Sigmoid colon (tissue), 7 donors: ENCODE results near the gene STIP1. TPM values are rescaled to one million over a fixed set of nuclear protein-coding genes. Genes with fewer than 3 reads are reported as not detected.

Experiments
- DNase-seq: peaks from one replicate; pipeline ENCODE4 v3.0.0-alpha.2; 2019
- H3K27ac ChIP-seq, 4 donors: fragments of 200-600 bp; sonication (generic); one replicate each; pipeline ENCODE4 v1.5.1; 2016 to 2019; ENCODE audit warnings: mild to moderate bottlenecking in 1 of 4
- H3K27me3 ChIP-seq, 3 donors: fragments of 200-600 bp; sonication (generic); one replicate each; pipeline ENCODE4 v1.5.1; 2019; ENCODE audit warnings: mild to moderate bottlenecking in 1 of 3
- H3K36me3 ChIP-seq, 4 donors: fragments of 200-600 bp; sonication (generic); one replicate each; pipeline ENCODE4 v1.5.1; 2016 to 2019
- H3K4me1 ChIP-seq, 4 donors: fragments of 200-600 bp; sonication (generic); one replicate each; pipeline ENCODE4 v1.5.1; 2017 to 2019
- H3K4me3 ChIP-seq, 4 donors: fragments of 200-600 bp; sonication (generic); one replicate each; pipeline ENCODE4 v1.5.1; 2017 to 2019; ENCODE audit warnings: mild to moderate bottlenecking in 2 of 4, moderate library complexity in 1 of 4
- H3K9me3 ChIP-seq, 4 donors: fragments of 200-600 bp in 3 of 4; sonication (generic) in 3 of 4; one replicate each; pipeline versions ENCODE4 v1.5.1 to v1.6.1; 2013 to 2019
- CTCF ChIP-seq, 4 experiments: fragments of 450-650 bp in 3 of 4; fragments of 200-600 bp in 1 of 4; IDR thresholded peaks; one replicate each; pipeline ENCODE4 v1.5.1; 2016 to 2019; ENCODE audit warnings: antibody characterized with exemption in 4 of 4, mild to moderate bottlenecking in 3 of 4, moderate library complexity in 2 of 4
- EP300 ChIP-seq, 4 donors: sonication (generic); formaldehyde crosslinking; IDR thresholded peaks; one replicate each; pipeline ENCODE4 v1.6.1; 2017; ENCODE audit warnings: antibody characterized with exemption in 4 of 4
- POLR2A ChIP-seq, 2 donors: fragments of 450-650 bp; IDR thresholded peaks; one replicate each; pipeline ENCODE4 v1.6.1; 2016; ENCODE audit warnings: antibody characterized with exemption in 2 of 2, mild to moderate bottlenecking in 2 of 2, moderate library complexity in 2 of 2
- POLR2AphosphoS5 ChIP-seq, 4 donors: sonication (generic); formaldehyde crosslinking; IDR thresholded peaks; one replicate each; pipeline ENCODE4 v1.6.1; 2017; ENCODE audit warnings: antibody characterized with exemption in 4 of 4
- WGBS, 2 donors: extraction: QIAGEN DNeasy Blood & Tissue Kit; methylation state at CpG; one replicate each; pipeline ENCODE4 v1.1.7; 2013; 5-methylcytosine and 5-hydroxymethylcytosine counted together
- intact Hi-C: fragments of 100-400 bp; cut with DNase I; formaldehyde crosslinking; loops from one replicate; pipeline ENCODE4 v1.15.1; 2023
- polyA plus RNA-seq, 3 donors: library from polyadenylated mRNA; stranded (reverse); fragments of 200-250 nt; gene quantifications; one replicate each; pipeline ENCODE4 v1.2.3, GENCODE V29; 2013
- total RNA-seq, 4 donors: library from RNA; depleted of rRNA; stranded (reverse); fragments of >200 nt; gene quantifications; one replicate each; pipeline ENCODE4 v1.1.0, GENCODE V29; 2016
- donor health status: healthy with polysubstance abuse.
- donor health status: Bipolar disorder and iron deficiency.
- donor health status: healthy.

The STIP1 gene
- total and polyA plus RNA-seq, 7 donors: 38.4 to 90.3 (median 74.9) TPM

GRCh38 chr11:64208086-64208795 lies 22.3 kb downstream of the STIP1 start:
- intact Hi-C loops: no loop called here
- H3K4me1 ChIP-seq: peaks cover 0 to 32% (median 18%) of the 10 kb centered on the region in 4 donors
- H3K27me3 ChIP-seq: no peaks in the 10 kb centered on the region
- peak overlapping the region; percentile 68 to 77 (median 70) for H3K27ac ChIP-seq
- 70 to 89% methylated on average over 23 of the region's 23 CpGs for WGBS, 2 donors
- no peak for DNase-seq
- TF ChIP-seq POLR2AphosphoS5 (IDR thresholded peaks at IDR 0.05) (no peak), CTCF (IDR thresholded peaks at IDR 0.05) (no peak), POLR2A (IDR thresholded peaks at IDR 0.05) (no peak)
- peak overlapping the region in 3 of 4 donors; percentile 25 to 41 (median 34) for H3K4me3 ChIP-seq
- no peaks in the 10 kb centered on the region for H3K9me3 ChIP-seq
- H3K36me3 ChIP-seq: peaks cover 10 to 23% (median 10%) of the 10 kb centered on the region in 4 donors

DNA sequence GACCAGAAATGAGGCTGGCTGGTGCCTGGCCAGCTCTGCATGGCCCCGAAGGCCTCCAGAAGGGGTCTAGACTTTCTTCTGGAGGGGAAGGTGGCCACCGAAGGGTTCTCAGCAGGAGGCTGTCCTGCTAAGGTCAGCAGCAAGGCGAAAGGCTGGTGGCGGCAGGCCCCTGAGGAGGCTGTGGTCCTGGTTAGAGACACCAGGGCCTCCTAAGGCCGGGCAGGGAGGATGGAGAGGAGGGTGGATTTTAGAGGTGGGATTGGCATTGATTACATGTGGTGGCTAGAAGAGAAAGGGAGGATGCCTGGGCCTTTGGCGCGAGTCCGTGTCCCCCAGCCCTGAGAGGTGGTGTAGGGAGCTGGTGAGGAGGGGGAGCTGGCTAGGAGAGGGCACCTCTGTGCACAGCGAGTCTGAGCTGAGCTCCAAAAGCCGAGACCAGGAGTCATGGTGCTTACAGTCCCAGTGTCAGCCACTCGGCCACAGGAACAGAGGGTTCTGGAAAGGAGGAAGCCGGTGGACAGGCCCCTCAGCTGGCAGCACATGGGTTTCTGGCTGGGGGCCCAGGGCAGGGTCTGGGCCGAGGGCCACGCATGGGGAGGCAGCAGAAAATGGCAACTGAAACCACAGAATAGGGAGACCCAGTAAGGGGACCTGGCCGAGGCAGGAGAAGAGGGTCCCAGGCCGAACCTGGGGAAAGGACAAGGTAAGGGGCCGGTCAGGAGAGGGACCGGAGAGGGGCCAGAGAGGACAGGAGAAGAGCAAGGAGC lies 23.0 kb downstream of the STIP1 start:
- DNase-seq: no peak
- H3K27ac ChIP-seq: peak overlapping the region; percentile 68 to 77 (median 70)
- WGBS, 2 donors: 88 to 91% methylated on average over 18 of the region's 18 CpGs
- intact Hi-C loops: no loop called here
- H3K9me3 ChIP-seq: no peaks in the 10 kb centered on the region
- no peaks in the 10 kb centered on the region for H3K27me3 ChIP-seq
- TF ChIP-seq POLR2AphosphoS5 (IDR thresholded peaks at IDR 0.05): no peak
- no peak for TF ChIP-seq CTCF (IDR thresholded peaks at IDR 0.05)
- TF ChIP-seq EP300 (IDR thresholded peaks at IDR 0.05): no peak
- no peak for TF ChIP-seq POLR2A (IDR thresholded peaks at IDR 0.05)
- no peak overlapping the region for H3K4me3 ChIP-seq
- peaks cover 0 to 32% (median 17%) of the 10 kb centered on the region in 4 donors for H3K4me1 ChIP-seq
- H3K36me3 ChIP-seq: peaks cover 2 to 16% (median 3%) of the 10 kb centered on the region in 4 donors

DNA sequence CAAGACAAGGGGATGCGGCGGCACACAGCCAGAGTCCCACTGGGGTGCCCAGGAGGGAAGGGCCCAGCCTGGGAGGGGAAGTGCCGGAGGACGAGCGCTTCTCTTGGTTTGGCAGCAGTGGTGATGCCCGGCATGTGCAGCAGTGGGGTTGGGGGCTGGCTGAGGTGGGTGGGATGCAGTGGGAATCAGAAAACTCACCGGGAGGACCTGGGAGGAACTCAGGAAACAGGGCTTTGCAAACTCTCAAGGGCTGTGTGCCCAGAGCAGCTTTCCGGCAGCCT lies 23.5 kb downstream of the STIP1 start:
- Histone ChIP-seq H3K36me3 (peaks cover 0 to 11% (median 0%) of the 10 kb centered on the region in 4 donors), H3K4me3 (no peak overlapping the region), H3K4me1 (peaks cover 0 to 27% (median 11%) of the 10 kb centered on the region in 4 donors), H3K9me3 (no peaks in the 10 kb centered on the region), H3K27ac (no peak overlapping the region), H3K27me3 (no peaks in the 10 kb centered on the region)
- DNase-seq: no peak
- 92 to 93% methylated on average over 8 of the region's 8 CpGs for WGBS, 2 donors
- intact Hi-C loops: no loop called here
- no peak for TF ChIP-seq POLR2A (IDR thresholded peaks at IDR 0.05)
- no peak for TF ChIP-seq CTCF (IDR thresholded peaks at IDR 0.05)
- TF ChIP-seq POLR2AphosphoS5 (IDR thresholded peaks at IDR 0.05): no peak
- TF ChIP-seq EP300 (IDR thresholded peaks at IDR 0.05): no peak

DNA sequence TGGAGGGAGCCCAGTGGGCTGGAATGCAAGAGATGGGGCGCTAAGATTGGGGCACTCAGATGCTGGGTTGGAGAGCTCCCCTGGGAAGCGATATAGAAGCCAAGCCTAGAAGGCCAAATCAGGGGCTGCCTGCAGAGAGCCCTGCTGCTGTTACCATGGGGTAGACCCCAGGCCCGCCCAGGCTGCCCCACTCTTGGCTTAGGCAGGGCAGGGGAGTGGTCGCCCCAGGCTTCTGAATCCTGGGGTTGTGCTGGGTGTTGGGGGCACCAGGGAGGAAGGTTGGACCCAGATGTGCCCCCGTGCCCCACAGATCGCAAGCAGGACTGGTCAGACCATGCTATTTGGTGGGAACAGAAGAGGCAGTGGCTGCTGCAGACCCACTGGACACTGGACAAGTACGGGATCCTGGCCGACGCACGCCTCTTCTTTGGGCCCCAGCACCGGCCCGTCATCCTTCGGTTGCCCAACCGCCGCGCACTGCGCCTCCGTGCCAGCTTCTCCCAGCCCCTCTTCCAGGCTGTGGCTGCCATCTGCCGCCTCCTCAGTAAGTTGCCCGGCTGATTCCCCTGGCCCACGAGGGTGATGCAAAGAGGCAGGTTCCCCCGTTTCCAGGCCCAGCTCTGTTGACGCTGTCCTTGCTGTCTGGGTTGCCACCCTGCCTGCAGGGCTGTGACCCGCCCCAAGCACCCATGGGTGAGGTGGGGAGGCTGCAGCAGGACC lies 24.5 kb downstream of the STIP1 start:
- Histone ChIP-seq H3K36me3 (peaks cover 0 to 5% (median 0%) of the 10 kb centered on the region in 4 donors), H3K4me3 (no peak overlapping the region), H3K4me1 (peaks cover 0 to 18% (median 6%) of the 10 kb centered on the region in 4 donors), H3K27me3 (no peaks in the 10 kb centered on the region), H3K9me3 (no peaks in the 10 kb centered on the region), H3K27ac (no peak overlapping the region)
- TF ChIP-seq EP300 (IDR thresholded peaks at IDR 0.05) (no peak), CTCF (IDR thresholded peaks at IDR 0.05) (no peak), POLR2A (IDR thresholded peaks at IDR 0.05) (no peak), POLR2AphosphoS5 (IDR thresholded peaks at IDR 0.05) (no peak)
- no peak for DNase-seq
- intact Hi-C loops: no loop called here
- WGBS, 2 donors: 95% methylated on average over 24 of the region's 24 CpGs
